K562 (cell line): ENCODE measurements around the gene TRIM10. TPM values are rescaled to one million over a fixed set of nuclear protein-coding genes. Genes with fewer than 3 reads are reported as not detected.

Experiments
- ARID1B ChIP-seq: fragments of 450-650 bp; IDR thresholded peaks from 2 replicates; pipeline ENCODE4 v1.6.1; 2016; ENCODE audit warnings: antibody characterized with exemption, mild to moderate bottlenecking, inconsistent platforms
- LCOR ChIP-seq: sonication (generic); formaldehyde crosslinking; IDR thresholded peaks from 2 replicates; pipeline ENCODE4 v1.8.0; 2022; ENCODE audit warnings: mild to moderate bottlenecking, missing genetic modification reagents
- NUFIP1 ChIP-seq: fragments of 450-650 bp; IDR thresholded peaks from 2 replicates; pipeline ENCODE4 v1.6.1; 2018; ENCODE audit not compliant: partially characterized antibody
- ZNF146 ChIP-seq: IDR thresholded peaks from one replicate; pipeline ENCODE4 v1.6.1; 2018; ENCODE audit warnings: missing compliant biosample characterization; ENCODE audit not compliant: unreplicated experiment
- ZNF239 ChIP-seq: fragments of 250-450 bp; sonication (Bioruptor Pico); IDR thresholded peaks from 2 replicates; pipeline ENCODE4 v1.4.0; 2020; ENCODE audit warnings: mild to moderate bottlenecking
- polyA plus RNA-seq, 8 experiments: library from polyadenylated mRNA; depleted of rRNA in 4 of 8; stranded (reverse) in 5 of 8; unstranded in 3 of 8; fragments of >200 nt; fragmentation: Nextera tagmentation in 2 of 8; fragmentation: Illumina TruSeq in 1 of 8; extraction: Ambion mirVana in 2 of 8; extraction: Trizol in 1 of 8; gene quantifications; 2 replicates each; pipeline versions ENCODE4 v1.2.1 to v1.2.3, GENCODE V29; 2011 to 2014; ENCODE audit warnings: inconsistent platforms in 1 of 8, missing spikeins in 1 of 8
- total RNA-seq, 7 experiments: library from RNA; depleted of rRNA in 6 of 7; stranded (reverse); fragments of >200 nt in 6 of 7; fragmentation: Illumina TruSeq in 2 of 7; extraction: Trizol in 2 of 7; gene quantifications; 2 replicates each; pipeline versions ENCODE4 v1.2.1 to v1.2.3, GENCODE V29; 2011 to 2021; ENCODE audit warnings: low replicate concordance in 1 of 7
- TF ChIP-seq, protein P1 (sequence below), 2 experiments: fragments of 450-650 bp in 1 of 2; sonication (generic) in 1 of 2; formaldehyde crosslinking in 1 of 2; IDR thresholded peaks; 2 replicates each; pipeline versions ENCODE4 v1.7.1 to v1.9.0; 2016 to 2022; ENCODE audit warnings: inconsistent platforms in 1 of 2, mild to moderate bottlenecking in 1 of 2, missing genetic modification reagents in 1 of 2
- TF ChIP-seq, protein P2 (sequence below): fragments of 250-450 bp; sonication (Bioruptor Pico); IDR thresholded peaks from 2 replicates; pipeline ENCODE4 v1.4.0; 2020; ENCODE audit warnings: mild to moderate bottlenecking, moderate library complexity
- TF ChIP-seq, protein P3 (sequence below): sonication (generic); formaldehyde crosslinking; IDR thresholded peaks from 2 replicates; pipeline ENCODE4 v1.8.0; 2022; ENCODE audit warnings: missing genetic modification reagents, mild to moderate bottlenecking, moderate library complexity, borderline replicate concordance
- TF ChIP-seq, protein P4 (sequence below): fragments of 450-650 bp; IDR thresholded peaks from 2 replicates; pipeline ENCODE4 v1.6.1; 2014; ENCODE audit warnings: low read depth, mild to moderate bottlenecking, moderate library complexity, borderline replicate concordance

Gene TRIM10
- total and polyA plus RNA-seq, 9 of the 15 experiments (the other 6 are each of a cell fraction or from before 2014, with no cell fraction given) = 0.15 to 0.90 (median 0.36) TPM

DNA sequence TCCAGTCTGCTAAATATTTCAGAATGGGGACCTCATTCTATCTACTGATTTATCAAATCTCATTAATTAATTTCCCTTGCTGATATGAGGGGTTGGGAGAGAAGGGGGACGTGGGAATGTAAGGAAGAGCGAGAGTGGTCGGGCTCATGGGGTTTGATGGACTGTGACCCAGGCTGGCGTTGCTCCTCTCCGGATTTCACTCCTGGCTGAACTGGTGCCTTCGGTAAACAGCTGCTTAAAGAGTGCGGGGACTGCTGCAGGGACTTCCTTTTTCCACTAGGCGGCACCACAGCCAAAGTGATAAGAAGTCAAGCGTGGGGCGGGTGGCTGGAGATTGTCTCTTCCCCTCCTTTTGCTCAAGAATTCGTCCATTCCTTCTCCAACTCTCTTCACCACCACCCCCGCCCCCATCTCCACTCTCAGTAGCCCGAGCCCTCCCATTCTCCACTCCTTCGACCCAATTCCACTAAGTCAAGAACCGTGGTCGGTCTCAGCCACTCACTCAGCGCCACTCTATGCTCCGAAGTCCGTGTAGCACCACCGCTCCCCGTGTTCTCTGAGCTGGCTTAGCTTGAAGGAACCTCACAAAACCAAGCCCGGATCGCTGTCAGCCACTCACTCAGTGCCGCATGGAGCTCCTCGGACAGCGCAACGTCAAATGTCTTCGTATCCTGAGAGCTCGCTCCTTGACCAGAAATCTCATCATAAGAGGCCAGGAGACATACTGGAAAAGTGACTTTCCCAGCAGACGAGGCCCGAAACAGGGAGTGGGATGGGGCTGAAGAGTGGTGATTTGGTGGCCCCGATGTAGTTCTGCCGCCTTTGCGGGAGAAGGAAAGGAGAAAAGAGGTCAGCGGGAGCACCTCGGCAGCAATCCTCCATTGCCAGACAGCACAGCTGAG is 57.8 kb downstream of the TRIM10 start (continued):
- TF ChIP-seq, protein P1, sequence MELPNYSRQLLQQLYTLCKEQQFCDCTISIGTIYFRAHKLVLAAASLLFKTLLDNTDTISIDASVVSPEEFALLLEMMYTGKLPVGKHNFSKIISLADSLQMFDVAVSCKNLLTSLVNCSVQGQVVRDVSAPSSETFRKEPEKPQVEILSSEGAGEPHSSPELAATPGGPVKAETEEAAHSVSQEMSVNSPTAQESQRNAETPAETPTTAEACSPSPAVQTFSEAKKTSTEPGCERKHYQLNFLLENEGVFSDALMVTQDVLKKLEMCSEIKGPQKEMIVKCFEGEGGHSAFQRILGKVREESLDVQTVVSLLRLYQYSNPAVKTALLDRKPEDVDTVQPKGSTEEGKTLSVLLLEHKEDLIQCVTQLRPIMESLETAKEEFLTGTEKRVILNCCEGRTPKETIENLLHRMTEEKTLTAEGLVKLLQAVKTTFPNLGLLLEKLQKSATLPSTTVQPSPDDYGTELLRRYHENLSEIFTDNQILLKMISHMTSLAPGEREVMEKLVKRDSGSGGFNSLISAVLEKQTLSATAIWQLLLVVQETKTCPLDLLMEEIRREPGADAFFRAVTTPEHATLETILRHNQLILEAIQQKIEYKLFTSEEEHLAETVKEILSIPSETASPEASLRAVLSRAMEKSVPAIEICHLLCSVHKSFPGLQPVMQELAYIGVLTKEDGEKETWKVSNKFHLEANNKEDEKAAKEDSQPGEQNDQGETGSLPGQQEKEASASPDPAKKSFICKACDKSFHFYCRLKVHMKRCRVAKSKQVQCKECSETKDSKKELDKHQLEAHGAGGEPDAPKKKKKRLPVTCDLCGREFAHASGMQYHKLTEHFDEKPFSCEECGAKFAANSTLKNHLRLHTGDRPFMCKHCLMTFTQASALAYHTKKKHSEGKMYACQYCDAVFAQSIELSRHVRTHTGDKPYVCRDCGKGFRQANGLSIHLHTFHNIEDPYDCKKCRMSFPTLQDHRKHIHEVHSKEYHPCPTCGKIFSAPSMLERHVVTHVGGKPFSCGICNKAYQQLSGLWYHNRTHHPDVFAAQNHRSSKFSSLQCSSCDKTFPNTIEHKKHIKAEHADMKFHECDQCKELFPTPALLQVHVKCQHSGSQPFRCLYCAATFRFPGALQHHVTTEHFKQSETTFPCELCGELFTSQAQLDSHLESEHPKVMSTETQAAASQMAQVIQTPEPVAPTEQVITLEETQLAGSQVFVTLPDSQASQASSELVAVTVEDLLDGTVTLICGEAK (IDR thresholded peaks at IDR 0.05) = 0 out of 2 replicates have a peak, but pooled peaks have one; percentile 32
- TF ChIP-seq, protein P1 (CRISPR knock-in tag; IDR thresholded peaks at IDR 0.05) = no peak
- TF ChIP-seq, protein P2, sequence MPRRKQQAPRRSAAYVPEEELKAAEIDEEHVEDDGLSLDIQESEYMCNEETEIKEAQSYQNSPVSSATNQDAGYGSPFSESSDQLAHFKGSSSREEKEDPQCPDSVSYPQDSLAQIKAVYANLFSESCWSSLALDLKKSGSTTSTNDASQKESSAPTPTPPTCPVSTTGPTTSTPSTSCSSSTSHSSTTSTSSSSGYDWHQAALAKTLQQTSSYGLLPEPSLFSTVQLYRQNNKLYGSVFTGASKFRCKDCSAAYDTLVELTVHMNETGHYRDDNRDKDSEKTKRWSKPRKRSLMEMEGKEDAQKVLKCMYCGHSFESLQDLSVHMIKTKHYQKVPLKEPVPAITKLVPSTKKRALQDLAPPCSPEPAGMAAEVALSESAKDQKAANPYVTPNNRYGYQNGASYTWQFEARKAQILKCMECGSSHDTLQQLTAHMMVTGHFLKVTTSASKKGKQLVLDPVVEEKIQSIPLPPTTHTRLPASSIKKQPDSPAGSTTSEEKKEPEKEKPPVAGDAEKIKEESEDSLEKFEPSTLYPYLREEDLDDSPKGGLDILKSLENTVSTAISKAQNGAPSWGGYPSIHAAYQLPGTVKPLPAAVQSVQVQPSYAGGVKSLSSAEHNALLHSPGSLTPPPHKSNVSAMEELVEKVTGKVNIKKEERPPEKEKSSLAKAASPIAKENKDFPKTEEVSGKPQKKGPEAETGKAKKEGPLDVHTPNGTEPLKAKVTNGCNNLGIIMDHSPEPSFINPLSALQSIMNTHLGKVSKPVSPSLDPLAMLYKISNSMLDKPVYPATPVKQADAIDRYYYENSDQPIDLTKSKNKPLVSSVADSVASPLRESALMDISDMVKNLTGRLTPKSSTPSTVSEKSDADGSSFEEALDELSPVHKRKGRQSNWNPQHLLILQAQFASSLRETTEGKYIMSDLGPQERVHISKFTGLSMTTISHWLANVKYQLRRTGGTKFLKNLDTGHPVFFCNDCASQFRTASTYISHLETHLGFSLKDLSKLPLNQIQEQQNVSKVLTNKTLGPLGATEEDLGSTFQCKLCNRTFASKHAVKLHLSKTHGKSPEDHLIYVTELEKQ (CRISPR knock-in tag) = no peak
- no peak for TF ChIP-seq ZNF146 (CRISPR knock-in tag)
- no peak for TF ChIP-seq ZNF239
- TF ChIP-seq, protein P3, sequence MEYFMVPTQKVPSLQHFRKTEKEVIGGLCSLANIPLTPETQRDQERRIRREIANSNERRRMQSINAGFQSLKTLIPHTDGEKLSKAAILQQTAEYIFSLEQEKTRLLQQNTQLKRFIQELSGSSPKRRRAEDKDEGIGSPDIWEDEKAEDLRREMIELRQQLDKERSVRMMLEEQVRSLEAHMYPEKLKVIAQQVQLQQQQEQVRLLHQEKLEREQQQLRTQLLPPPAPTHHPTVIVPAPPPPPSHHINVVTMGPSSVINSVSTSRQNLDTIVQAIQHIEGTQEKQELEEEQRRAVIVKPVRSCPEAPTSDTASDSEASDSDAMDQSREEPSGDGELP (CRISPR knock-in tag) = peak; percentile 94
- peak; percentile 34; the same call in 1 of the 2 replicates for TF ChIP-seq ARID1B
- TF ChIP-seq LCOR (CRISPR knock-in tag) = 0 out of 2 replicates have a peak, but pooled peaks have one; percentile 22
- TF ChIP-seq NUFIP1 = no peak
- TF ChIP-seq, protein P4, sequence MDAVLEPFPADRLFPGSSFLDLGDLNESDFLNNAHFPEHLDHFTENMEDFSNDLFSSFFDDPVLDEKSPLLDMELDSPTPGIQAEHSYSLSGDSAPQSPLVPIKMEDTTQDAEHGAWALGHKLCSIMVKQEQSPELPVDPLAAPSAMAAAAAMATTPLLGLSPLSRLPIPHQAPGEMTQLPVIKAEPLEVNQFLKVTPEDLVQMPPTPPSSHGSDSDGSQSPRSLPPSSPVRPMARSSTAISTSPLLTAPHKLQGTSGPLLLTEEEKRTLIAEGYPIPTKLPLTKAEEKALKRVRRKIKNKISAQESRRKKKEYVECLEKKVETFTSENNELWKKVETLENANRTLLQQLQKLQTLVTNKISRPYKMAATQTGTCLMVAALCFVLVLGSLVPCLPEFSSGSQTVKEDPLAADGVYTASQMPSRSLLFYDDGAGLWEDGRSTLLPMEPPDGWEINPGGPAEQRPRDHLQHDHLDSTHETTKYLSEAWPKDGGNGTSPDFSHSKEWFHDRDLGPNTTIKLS = no peak
- TF ChIP-seq, all 486 proteins: peak for 55
